Endothelial cell (in vitro differentiated cells): ENCODE results near the gene SPAG9. TPM values are rescaled to one million over a fixed set of nuclear protein-coding genes. Genes with fewer than 3 reads are reported as not detected.

ENCODE experiments used
- DNase-seq: peaks from one replicate; pipeline ENCODE4 v3.0.0; 2021; ENCODE audit warnings: low spot score
- H3K27ac Mint-ChIP-seq: one replicate; pipeline ENCODE4 v1.8.0; 2021; ENCODE audit warnings: mixed read lengths, inconsistent platforms; ENCODE audit not compliant: unreplicated experiment
- H3K27me3 Mint-ChIP-seq: one replicate; pipeline ENCODE4 v1.8.0; 2021; ENCODE audit warnings: mild to moderate bottlenecking, moderate library complexity, mixed read lengths, inconsistent platforms; ENCODE audit not compliant: unreplicated experiment
- H3K36me3 Mint-ChIP-seq: one replicate; pipeline ENCODE4 v1.8.0; 2021; ENCODE audit warnings: mild to moderate bottlenecking, low read depth, mixed read lengths, inconsistent platforms; ENCODE audit not compliant: unreplicated experiment
- H3K4me1 Mint-ChIP-seq: one replicate; pipeline ENCODE4 v1.8.0; 2021; ENCODE audit warnings: mild to moderate bottlenecking, mixed read lengths, inconsistent platforms; ENCODE audit not compliant: unreplicated experiment
- H3K4me3 Mint-ChIP-seq: one replicate; pipeline ENCODE4 v1.8.0; 2021; ENCODE audit warnings: mild to moderate bottlenecking, mixed read lengths, inconsistent platforms; ENCODE audit not compliant: unreplicated experiment
- H3K9me3 Mint-ChIP-seq: one replicate; pipeline ENCODE4 v1.8.0; 2021; ENCODE audit warnings: mixed read lengths, inconsistent platforms; ENCODE audit not compliant: unreplicated experiment
- total RNA-seq: library from RNA; stranded (reverse); fragmentation: NEBNext Ultra II Directional; extraction: Animal tissue kit (Norgen Biotek cat#: 25700); gene quantifications from one replicate; pipeline ENCODE4 v1.2.1, GENCODE V29; 2021; ENCODE audit not compliant: unreplicated experiment
- TF ChIP-seq, protein P1 (sequence below): fragments of 200-600 bp; sonication (generic); IDR thresholded peaks from one replicate; pipeline ENCODE4 v1.5.0; 2021; ENCODE audit warnings: antibody characterized with exemption; ENCODE audit not compliant: unreplicated experiment

Gene SPAG9
- total RNA-seq, 1 donor from 2014 or later = 107 TPM

DNA sequence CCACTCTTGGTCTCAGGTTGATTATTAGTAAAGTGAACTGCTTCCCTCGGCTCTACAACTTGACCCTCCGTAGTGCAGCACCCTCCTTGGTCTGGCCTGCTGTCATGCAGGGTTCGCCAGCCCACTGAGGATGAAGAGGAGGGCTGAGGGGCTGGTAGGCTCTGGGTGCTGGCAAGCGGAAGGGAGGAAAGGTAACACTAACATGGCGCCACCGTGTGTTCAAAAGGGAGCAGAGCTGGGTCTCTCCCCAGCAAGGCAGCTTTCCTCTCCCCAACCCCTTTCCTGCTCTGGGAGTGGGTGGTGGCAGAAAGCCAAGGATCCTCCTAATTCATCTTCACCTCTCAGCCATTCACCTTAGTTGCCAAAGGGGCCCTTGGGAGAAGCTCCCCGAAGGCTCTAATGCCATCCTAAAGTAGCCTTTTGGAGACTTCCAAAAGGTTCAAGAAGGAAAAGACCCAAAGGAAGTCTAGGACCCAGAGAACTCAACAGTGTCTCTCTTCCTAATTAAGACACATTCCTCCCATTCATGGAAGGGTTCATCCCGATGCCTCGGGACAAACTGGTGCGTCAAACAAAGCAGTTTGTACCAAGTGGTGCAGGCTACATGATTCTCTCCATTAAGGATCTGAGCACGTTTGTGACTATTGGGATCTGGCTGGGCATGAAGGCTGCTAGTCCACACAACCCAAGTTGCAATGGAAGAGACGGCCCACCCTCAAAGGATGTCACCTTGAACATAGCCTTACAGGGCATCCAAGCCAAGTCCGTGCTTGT lies 163.7 kb downstream of the SPAG9 start:
- Mint-ChIP-seq H3K4me3 (no peak overlapping the region), H3K27ac (no peak overlapping the region), H3K4me1 (peaks cover 25% of the 10 kb centered on the region), H3K27me3 (no peaks in the 10 kb centered on the region), H3K9me3 (no peaks in the 10 kb centered on the region), H3K36me3 (peaks cover 8% of the 10 kb centered on the region)
- peak; percentile 61 for DNase-seq
- TF ChIP-seq, protein P1, sequence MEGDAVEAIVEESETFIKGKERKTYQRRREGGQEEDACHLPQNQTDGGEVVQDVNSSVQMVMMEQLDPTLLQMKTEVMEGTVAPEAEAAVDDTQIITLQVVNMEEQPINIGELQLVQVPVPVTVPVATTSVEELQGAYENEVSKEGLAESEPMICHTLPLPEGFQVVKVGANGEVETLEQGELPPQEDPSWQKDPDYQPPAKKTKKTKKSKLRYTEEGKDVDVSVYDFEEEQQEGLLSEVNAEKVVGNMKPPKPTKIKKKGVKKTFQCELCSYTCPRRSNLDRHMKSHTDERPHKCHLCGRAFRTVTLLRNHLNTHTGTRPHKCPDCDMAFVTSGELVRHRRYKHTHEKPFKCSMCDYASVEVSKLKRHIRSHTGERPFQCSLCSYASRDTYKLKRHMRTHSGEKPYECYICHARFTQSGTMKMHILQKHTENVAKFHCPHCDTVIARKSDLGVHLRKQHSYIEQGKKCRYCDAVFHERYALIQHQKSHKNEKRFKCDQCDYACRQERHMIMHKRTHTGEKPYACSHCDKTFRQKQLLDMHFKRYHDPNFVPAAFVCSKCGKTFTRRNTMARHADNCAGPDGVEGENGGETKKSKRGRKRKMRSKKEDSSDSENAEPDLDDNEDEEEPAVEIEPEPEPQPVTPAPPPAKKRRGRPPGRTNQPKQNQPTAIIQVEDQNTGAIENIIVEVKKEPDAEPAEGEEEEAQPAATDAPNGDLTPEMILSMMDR = peak; percentile 46

DNA sequence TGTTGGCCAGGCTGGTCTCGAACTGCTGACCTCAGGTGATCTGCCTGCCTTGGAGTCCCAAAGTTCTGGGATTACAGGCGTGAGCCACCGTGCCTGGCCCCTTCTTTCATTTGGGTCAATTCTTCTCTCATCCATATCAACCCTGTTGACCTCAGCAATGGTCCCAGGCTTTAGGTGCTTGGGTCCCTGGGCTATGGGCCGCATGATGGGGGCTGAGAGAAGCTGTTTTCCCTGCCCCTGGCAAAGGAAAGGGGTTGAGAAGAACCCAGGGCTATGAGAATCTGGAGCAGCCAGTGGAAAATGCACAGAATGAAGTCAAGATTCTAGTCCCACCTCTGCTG lies 164.3 kb downstream of the SPAG9 start:
- peaks cover 28% of the 10 kb centered on the region for H3K4me1 Mint-ChIP-seq
- H3K27ac Mint-ChIP-seq = no peak overlapping the region
- no peak for DNase-seq
- no peak overlapping the region for H3K4me3 Mint-ChIP-seq
- TF ChIP-seq, protein P1 = no peak
- H3K36me3 Mint-ChIP-seq = peaks cover 5% of the 10 kb centered on the region
- no peaks in the 10 kb centered on the region for H3K9me3 Mint-ChIP-seq
- no peaks in the 10 kb centered on the region for H3K27me3 Mint-ChIP-seq

DNA sequence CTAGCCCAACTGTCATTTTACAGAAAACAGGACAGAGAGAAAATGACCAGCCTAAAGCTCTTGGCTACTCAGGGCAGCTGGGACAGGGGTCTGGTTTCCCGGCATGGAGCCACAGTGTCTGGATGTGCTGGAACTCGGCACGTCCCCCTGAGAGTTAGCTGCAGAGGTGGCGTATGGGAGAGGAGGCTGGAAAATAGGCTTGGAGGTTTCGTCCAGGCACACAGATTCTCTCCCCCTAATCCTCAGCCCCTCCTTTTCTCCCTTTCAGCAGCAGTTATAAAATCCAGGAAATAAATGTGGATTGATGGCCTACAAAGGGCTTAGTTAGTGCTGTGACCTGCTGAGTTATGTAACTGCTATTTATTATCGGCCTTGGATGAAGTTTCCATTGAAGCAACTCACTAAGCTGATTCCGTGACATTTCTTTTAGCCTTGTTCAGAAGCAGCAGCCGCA lies 165.0 kb downstream of the SPAG9 start:
- H3K27ac Mint-ChIP-seq = no peak overlapping the region

DNA sequence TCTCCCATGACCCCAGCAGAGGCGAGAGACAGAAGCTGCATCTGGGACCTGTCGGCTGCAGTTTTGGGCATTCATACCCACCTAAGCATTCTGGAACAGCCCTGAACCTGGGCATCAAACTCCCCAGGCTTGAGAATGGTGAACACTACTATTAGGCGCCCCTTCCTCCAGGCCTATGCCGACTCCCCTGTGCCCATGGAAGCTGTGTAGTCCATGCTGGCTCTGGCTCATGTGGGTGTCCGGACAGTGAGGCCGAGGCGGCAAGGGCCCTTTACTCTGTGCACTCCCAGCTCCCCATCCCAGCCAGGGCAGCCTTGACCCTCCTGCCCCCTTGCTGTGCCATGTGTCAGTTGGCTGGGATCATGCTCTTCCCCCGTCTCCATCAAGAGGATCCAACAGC lies 165.5 kb downstream of the SPAG9 start:
- TF ChIP-seq, protein P1 = no peak
- Mint-ChIP-seq H3K27ac (no peak overlapping the region), H3K27me3 (no peaks in the 10 kb centered on the region), H3K9me3 (no peaks in the 10 kb centered on the region), H3K4me3 (no peak overlapping the region), H3K4me1 (peaks cover 31% of the 10 kb centered on the region), H3K36me3 (peaks cover 5% of the 10 kb centered on the region)
- DNase-seq = no peak

More for the DNA sequence above, 165.0 kb downstream of the SPAG9 start:
- no peak overlapping the region for H3K4me3 Mint-ChIP-seq
- no peaks in the 10 kb centered on the region for H3K9me3 Mint-ChIP-seq
- peaks cover 31% of the 10 kb centered on the region for H3K4me1 Mint-ChIP-seq
- H3K27me3 Mint-ChIP-seq = no peaks in the 10 kb centered on the region
- no peak for DNase-seq
- peaks cover 5% of the 10 kb centered on the region for H3K36me3 Mint-ChIP-seq
- TF ChIP-seq, protein P1 = no peak

DNA sequence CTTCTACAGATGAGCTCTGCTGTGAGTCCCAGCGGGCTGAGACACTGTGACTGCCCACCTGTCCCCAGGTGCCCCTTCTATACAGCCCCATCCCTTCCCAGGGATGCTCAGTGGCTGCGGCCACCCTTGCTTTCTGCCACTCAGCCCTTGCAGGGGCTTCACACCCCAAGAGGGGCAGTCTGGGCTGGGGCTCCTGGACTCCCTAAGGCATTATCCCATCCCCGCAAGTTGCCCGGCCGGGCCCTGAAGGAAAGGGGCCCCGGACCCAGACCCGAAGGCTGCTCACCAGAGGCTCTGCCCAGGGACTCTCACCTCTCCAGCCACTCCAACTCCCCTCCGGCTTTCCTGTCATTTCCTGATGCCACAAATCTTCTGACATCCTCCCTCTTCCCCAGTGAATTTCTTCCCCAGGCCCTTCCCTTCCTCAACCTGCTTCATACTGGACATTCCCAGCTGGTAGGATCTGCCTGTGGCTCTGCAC lies 166.0 kb downstream of the SPAG9 start:
- Mint-ChIP-seq H3K27ac (no peak overlapping the region), H3K4me1 (peaks cover 31% of the 10 kb centered on the region)

More for the DNA sequence above, 166.0 kb downstream of the SPAG9 start:
- Mint-ChIP-seq H3K9me3 (no peaks in the 10 kb centered on the region), H3K4me3 (no peak overlapping the region), H3K36me3 (peaks cover 5% of the 10 kb centered on the region), H3K27me3 (no peaks in the 10 kb centered on the region)
- TF ChIP-seq, protein P1 = no peak
- DNase-seq = no peak
